CD1c-positive myeloid dendritic cell (primary cell): ENCODE data around the gene CA10.

Experiments used
- DNase-seq: peaks from one replicate; pipeline ENCODE4 v3.0.0-alpha.2; 2016; ENCODE audit errors: extremely low spot score

CA10 gene

DNA sequence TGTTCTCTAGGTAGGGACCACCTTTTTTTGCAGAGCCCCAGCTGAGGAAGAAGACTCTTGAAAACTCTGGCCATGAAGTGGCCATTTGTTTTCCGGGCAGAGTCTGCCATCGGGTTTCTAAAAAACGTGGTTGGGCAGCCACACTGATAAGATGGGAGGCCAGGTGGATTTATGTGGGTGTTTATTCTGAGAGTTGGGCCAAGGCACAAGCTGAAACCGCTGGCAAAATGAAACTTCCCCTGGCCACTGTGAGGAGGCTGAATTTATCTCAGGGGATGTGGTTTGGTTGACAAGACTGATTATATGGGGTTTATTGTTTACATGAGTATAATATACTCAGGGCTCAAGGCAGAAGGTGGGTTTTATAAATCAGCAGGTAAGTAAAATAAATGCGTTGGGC lies 476.4 kb downstream of the CA10 start:
- no peak for DNase-seq

DNA sequence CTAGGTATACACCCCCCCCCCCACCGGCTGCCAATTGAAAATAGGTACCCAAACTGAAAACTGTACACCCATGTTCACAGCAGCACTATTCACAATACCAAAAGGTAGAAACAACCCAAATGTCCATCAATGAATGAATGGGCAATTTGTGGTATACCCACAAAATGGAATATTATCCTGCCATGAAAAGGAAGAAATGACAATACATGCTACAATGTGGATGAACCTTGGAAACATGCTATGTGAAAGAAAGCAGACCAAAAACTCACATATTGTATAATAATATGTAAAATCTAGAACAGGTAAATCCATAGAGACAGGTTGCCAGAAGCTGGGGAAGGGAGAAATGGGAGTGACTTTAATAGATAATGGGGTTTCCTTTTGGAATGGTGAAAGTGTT lies 480.6 kb downstream of the CA10 start:
- no peak for DNase-seq

DNA sequence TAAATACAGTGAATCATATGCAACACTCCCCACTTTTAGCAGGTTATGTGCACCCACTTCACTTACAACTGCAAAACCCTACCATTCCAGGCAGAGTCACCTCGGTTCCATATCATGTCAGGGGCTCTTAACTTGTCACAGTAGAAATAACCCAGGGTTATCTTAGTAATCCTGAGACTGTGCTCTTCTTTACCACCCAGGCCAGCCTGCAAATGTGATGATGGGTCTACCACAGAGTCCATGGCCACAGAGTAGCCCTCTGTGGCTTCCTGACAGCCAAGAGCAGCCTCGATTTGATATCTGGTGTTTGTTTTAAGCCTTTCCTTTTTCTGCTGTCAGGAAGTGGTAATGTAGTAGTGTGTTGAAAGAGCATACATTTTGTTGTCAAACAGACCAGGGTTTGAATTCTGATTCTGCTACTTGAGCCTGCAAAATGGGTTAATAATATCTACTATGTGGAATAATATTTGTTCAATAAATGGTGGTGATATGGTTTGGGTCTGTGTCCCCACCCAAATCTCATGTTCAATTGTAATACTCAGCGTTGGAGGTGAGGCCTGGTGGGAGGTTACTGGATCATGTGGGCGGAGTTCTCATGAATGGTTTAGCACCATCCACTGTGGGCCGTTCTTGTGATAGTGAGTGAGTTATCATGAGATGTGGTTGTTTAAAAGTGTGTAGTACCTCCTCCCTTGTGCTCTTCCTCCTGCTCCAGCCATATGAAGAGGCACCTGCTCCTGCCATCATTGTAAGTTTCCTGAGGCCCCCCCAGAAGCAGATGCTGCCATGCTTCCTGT lies 481.6 kb downstream of the CA10 start:
- DNase-seq = no peak

DNA sequence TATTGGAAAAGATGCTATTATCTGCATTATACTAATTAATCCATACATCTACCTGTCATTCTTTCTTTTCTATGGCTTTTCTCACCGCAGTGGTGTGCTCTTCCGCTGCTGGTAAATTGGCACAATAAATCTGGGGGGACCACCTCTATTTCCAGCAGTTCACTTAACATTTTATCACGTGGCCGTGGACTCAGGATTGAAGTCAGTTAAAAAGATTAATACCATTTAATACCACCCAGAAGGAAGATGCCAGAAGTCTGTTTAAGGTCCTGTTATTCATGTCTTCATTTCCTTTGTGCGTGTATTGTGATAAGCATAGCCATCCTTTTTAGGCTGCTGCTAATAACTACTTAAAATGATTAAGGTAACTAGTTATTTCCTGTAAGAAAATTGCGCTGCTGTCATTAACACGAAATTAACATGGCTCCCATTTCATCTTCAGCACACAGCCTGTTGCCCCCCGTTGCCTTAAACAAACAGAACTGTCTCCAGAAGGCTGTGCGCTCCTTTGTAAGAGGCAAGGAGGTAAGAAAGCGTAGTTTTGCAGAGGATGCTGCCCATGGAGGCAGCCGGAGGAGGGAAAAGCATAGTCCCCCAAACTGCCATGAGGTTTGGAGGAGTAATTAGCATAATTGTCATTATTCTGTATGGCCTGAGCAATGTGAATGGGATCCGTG lies 483.8 kb downstream of the CA10 start:
- DNase-seq = no peak

DNA sequence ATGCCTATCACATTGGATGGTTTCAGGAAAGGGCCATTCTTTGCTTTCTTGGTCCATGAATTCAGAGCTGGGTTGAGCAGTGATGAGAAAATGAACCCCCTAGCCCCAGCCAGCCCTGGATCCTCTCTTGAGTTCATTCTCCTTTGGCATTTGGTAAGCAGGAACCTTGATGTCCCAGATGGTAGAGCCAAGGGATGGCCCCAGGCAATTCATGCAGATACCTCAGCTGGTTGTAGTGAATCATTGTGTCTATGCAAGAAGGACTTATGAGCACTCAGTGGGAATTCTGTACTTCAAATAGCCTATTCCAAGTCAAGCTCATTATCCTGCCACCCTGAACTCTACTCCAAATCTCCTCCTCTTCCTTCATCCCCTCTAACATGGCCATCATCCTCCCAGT lies 485.4 kb downstream of the CA10 start:
- no peak for DNase-seq

DNA sequence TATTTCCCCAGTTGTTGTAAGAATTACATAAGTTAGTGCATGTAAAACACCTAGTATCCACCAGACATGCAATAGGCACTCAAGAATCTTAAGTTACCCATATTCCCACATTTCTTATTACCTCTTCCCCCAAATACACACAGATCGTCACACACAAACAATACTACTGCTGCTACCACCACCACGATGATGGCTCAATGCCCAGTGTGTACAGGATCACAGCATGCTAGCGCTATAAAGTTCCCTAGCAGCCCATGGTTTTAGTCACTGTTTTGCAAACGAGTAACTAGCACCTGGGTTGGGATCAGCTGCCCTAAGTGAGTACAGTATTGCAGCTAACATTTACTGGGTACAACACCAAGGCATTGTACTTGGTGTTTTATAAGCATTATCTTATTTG lies 486.4 kb downstream of the CA10 start:
- DNase-seq = no peak

DNA sequence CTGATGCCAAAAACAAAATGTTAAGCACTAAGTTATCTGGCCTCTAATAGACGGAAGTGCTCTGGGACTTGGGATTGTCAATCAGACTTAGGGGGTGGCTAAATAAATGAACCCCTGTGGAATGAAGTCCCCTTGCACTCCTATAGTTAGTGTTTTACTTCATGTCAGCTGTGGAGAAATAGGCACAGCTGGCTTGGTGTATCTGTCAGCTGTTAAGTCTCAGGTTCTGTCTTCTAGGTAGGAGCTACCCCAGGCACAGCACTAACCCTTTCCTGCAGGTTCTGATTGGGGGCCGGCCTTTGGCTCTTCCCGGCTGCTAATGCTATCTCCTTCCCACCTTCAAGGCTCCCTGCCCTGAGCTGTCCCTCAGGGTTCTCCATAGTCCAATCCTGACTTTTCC lies 487.6 kb downstream of the CA10 start:
- no peak for DNase-seq

DNA sequence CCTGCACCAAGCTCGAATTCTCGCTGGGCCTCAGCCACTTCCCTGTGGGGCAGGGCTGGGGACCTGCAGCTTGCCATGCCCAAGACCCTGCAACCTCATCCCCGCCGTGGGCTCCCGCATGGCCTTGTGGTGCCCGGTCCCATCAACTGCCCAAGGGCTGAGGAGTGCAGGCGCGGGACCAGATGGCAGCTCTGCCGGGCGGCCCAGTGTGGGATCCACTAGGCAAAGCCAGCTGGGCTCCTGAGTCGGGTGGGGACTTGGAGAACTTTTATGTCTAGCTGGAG lies 489.6 kb downstream of the CA10 start:
- DNase-seq = no peak

DNA sequence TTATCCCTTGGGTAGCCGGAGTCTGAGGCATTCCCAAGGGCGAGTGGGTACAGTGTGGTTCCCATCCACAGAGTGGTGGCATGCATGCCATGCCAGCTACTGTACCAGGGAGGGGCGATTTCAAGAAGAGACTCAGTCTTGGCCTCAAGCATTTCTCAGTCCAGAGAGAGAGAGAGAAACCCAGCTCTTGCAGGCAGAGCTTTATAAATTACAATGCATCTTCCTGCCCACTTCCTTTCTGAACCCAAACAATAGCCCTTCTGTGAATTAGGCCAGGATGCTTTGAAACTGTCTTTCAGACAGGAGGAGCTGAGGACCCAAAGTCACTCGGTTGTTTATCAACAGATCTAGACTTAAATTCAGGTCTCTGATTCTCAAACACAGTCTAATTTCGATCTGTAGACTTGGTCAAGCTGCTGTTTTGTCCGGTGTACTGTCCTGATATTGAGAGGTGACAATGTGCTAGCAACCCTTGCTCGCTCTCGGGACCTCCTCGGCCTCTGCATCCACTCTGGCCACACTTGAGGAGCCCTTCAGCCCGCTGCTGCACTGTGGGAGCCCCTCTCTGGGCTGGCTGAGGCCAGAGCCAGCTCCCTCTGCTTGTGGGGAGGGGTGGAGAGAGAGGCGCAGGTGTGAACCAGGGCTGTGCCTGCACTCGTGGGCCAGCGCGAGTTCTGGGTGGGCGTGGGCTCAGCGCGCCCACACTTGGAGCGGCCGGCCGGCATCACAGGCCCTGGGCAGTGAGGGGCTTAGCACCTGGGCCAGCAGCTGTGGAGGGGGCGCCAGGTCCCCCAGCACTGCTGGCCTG lies 490.2 kb downstream of the CA10 start:
- DNase-seq = no peak

DNA sequence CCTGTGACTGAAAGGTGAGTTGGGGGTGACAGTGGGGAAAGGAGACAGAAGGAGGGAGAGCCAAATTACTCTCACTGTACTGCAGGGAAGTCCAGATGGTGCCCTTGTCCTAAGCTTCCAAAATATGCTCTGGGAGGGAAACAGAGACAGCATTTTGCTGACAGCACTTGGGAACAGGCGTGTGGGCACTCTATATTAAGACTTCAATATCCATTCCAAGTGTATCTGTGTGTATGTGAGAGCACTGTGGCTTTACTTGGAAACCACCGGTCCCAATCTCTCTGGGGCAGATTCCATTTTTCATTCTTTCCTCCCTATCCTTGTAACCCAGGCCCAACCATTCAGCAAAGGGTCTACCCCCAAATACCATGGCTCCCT lies 490.8 kb downstream of the CA10 start:
- no peak for DNase-seq

DNA sequence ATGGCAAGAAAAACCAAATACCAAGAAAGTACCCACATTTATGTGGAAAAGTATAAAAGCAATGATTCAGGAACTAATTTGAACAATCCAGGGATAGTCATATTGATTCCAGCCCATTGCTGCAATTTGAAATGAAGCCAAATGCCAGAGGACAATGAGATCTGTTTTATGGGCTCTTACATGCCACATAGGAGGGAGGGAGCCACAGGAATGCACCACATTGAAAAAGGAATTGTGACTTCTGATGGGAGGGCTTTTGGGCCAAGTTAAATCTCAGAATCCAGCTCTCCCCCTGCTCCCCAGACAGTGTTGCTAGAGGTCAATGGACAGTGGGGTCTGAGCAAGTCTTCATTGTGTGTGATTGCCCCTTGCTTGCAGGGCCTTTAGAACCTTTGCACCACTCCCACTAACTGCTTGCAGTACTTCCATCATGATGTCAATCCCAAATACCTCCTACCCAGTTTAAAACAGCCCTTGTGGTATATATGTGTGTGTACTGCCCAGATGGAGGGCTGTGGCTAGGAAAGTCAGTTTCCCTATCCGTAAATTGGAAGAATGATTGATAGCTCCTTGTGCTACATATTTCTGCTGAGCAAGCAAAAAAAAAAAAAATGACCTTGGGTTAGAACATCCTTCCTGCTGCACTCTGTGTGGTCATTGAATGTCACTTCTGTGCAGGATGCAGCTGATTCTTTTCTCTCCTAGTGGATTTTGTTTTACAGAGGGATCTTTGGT lies 491.4 kb downstream of the CA10 start:
- DNase-seq = no peak

DNA sequence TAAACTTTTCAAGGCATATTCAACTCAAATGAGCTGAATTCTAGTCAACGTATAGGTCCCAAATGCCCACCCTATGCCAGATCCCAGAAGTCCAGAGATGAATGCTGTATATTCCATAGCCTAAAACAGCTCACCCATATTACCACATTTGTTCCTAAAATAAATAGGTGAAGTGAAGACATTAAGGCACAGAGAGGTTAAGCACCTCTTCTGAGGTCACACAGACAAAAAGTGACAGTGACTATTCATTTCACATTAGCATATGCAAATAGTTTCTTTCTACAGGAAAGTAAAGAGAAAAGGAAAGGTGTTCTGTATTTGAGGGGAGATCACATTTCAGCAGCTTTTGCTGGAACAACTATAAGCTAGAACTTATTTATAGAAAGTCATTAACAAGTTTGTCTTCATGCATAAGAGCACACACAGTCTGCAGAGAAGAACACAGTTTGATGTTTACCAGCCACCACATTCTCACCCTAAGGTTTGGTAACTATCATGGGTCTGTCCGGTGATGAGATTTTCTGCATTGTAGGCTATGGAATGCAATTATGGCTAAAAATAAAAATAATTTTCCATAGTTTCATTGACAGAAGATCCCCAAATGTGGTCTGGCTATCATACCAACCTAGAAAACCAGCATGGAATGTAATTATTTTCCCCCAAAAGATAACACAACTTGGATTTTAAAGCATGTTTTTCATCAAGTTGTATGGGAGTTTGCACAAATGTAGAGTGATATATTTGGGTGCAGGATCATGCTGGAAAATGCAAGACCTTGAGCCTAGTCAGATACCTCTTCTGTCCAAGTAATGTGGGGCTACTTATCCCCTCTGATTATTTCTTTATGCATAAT lies 496.1 kb downstream of the CA10 start:
- DNase-seq = no peak

DNA sequence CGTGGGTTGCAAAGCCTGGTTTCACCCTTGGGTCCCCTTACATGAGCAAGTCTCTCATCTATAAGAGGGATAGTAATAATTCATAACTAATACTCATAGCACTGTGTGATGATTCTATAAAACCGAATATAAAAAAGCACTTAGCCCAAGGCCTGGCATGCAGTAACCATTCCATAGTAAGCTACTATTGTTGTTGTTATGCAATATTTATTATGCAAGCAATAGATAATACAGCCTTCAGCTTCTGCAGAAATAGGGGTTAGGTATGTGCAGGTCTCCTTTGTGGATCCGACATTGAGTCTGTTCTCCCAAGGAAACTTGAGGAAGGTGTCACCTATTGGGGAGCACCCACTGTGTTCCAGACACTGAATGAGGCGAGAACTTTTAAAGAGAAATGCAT lies 497.1 kb downstream of the CA10 start:
- DNase-seq = no peak

DNA sequence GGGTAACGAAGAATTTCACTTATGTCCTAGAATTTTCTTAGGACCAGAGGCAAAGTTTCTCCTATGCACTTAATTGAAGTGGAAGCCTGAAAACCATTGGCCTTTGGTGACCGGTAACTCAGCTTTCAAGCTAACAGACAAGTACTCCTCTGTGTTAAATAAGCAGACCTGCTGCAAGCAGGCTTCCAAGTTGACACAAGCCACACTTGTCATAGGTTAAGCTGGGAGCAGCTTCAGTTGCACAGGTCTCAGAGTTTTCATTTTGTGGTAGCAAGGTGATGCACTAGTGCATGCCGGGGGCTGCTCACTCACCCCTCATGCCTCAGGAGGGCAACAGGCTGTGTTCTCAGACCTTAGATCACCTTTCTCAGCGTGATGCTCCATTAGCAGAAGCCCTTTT lies 498.2 kb downstream of the CA10 start:
- DNase-seq = no peak

DNA sequence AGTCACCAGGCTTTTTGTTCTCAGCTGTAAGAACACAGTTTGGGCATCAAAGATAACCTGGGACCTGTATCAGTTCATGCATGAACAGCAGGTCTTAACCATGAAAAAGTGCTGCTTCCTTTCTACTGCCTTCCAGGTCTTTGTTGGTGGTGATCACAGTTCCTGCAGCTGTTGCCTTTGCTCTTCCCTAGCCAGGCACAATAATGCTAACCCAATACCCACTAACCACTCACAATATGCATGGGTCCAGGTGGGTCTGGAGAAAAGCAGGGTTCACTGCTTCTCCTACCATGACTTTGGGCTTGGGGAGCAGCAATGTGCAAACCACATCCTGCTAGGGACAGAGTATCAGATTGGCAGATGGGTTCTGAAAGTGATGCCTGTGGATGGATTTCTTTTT lies 501.3 kb downstream of the CA10 start:
- DNase-seq = no peak

DNA sequence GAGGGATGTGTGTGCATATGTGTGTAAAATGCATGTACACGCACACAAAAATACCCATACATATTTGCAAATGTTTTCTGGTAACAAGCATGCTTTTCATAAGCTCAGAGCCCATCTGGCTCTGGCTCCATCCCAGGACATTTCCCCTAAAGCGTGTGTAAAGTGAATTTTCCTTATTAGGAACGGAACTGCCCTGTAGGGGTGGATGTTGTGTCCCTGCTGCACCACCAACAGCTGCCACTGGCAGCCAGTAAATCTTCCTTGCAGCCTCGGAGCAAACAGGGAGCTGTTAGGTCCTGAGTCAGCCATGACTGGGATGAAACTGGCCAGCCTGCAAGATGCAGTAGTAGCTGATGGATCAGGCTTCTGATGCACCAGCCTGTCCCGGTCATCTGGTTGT lies 504.6 kb downstream of the CA10 start:
- no peak for DNase-seq

DNA sequence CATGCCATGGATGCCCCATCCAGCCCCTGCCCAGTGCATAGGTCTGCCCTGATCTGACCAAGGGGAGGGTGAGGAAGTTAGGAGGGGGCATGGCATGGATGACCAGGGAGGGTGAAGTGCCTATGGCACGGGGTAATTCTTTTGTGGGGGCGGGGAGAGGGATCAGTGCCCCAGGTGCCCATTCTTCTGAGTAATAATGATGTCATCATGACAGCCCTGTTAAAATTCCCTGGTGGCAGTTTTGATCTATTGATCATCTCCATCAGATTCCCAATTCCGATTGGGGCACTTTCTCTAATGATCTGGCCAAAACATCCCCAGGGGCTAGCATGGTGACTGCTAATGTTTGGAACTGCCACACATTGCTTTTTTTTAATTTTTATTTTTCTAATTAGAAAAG lies 506.0 kb downstream of the CA10 start:
- no peak for DNase-seq

DNA sequence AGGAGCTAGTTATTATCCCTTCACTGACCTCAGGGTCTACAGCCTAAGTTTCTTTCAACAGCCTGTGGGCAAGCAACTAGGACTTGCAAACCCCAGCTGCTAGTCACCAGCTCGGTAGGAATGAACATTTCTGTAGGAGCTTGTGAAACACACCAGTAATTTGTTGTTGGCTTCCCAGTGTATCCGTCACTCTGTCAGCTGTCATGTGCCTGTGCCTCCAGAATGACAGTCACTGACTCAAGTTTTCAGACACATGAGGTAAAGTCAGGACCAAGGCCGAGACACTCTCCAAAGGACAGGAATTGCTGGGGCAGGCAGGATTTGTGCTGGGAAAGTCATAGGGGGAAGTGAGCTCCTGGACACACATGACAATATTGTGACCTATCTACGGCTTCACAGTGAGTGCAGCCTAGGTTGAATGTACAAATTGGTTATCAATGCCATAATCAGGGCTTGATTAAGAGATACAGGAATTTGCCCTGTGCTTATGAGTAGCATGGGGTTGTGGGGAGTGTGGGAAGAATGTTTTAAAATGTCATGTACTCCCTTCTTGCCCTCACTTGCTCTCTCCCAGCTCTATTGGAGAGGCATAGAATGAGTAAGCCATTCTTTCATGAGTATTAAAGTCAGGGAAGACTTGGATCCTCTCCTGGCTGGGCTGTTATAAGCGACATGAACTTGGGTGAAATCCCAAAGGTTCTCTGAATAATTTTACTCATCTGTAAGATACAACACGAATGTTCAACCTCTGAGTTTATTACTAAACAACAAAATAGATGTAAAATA lies 506.8 kb downstream of the CA10 start:
- DNase-seq = no peak

DNA sequence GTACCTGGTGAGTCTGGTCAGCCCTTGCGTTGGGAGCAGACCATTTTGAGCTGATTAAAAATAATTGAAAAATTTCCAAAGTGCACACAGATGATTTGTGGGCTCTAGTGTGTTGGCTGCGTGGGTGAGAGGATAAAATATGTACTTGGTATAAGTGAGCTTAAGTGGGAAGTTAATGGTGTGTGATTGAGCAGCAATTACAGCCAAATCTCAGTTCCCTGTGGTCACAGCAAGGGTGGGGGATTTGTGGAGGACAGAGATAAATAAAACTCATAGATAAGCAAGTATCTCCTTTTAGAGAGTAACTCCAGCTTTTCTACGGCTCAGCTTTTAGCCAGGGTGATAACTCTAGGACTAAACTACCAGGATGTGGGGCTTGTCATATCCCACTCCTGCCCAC lies 507.7 kb downstream of the CA10 start:
- no peak for DNase-seq

DNA sequence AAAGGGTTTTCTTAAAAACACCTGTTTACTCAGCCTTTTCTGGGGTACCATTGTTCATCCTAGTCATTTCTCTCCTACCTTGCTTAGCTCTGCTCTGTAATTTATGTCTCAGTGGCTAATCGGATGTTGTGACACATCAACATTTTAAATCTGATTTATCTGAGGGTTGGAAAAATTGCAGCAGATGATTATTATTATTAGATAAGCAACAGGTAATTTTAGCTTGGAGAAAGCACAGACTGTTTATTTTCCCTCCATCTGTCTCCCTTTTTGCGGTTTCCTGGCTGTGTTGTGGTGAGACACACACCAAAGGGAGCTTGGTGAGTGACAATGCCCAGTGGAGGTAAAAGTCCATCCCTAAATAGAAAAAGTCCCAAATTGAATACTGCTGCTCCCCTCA lies 508.3 kb downstream of the CA10 start:
- DNase-seq = no peak

DNA sequence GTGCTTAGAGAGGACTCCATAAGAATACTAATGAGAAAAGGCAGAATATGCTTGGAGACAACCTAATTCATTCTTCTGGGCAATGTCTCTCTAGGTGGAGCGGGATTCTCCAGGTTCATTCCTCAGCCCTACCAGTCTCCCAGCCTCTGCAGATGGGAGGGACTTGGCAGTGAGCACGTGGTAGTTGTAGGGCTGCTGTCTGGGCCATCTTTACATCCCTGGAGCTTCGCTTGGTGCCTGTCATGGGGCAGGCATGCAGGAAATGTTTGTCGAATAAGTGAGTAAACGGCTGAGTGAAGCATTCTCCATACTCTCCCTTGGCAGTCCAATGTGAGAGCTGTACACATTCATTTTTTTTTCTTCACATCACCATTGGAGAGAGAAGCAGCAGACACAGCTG lies 510.7 kb downstream of the CA10 start:
- no peak for DNase-seq
